Gastrocnemius medialis (tissue), 4 donors: ENCODE measurements around the gene SLC7A14. TPM values are rescaled to one million over a fixed set of nuclear protein-coding genes. Genes with fewer than 3 reads are reported as not detected.

Experiments used
- ATAC-seq, 2 donors: fragments of 150-250 bp; one replicate each; pipeline ENCODE4 v1.9.1; 2016
- DNase-seq, 2 donors: peaks; one replicate each; pipeline ENCODE4 v3.0.0-alpha.2; 2019
- H3K27ac ChIP-seq, 4 donors: fragments of 200-600 bp; sonication (generic); 1 replicate in 1 of 4; 2 replicates in 3 of 4; pipeline ENCODE4 v1.5.1; 2016 to 2018; ENCODE audit warnings: mild to moderate bottlenecking in 2 of 4, moderate library complexity in 1 of 4
- H3K27me3 ChIP-seq, 3 donors: fragments of 200-600 bp; sonication (generic) in 2 of 3; 1 replicate in 1 of 3; 2 replicates in 2 of 3; pipeline versions ENCODE4 v1.5.1 to v1.6.0; 2016 to 2019; ENCODE audit warnings: mild to moderate bottlenecking in 1 of 3, moderate library complexity in 1 of 3
- H3K36me3 ChIP-seq, 2 donors: fragments of 200-600 bp; sonication (generic) in 1 of 2; one replicate each; pipeline ENCODE4 v1.5.1; 2017 to 2018
- H3K4me1 ChIP-seq, 2 donors: fragments of 200-600 bp; sonication (generic) in 1 of 2; one replicate each; pipeline ENCODE4 v1.5.1; 2016 to 2017; ENCODE audit warnings: mild to moderate bottlenecking in 2 of 2
- H3K4me3 ChIP-seq, 4 donors: fragments of 200-600 bp; sonication (generic) in 3 of 4; 1 replicate in 1 of 4; 2 replicates in 3 of 4; pipeline ENCODE4 v1.5.1; 2016 to 2019; ENCODE audit warnings: mild to moderate bottlenecking in 2 of 4
- H3K9me3 ChIP-seq, 3 donors: fragments of 200-600 bp; sonication (generic) in 2 of 3; 1 replicate in 1 of 3; 2 replicates in 2 of 3; pipeline ENCODE4 v1.5.1; 2016 to 2019
- CTCF ChIP-seq, 5 experiments: fragments of 450-650 bp in 3 of 5; fragments of 200-600 bp in 2 of 5; sonication (generic) in 2 of 5; IDR thresholded peaks in 4 of 5; conservative IDR thresholded peaks in 1 of 5; 1 replicate in 4 of 5; 2 replicates in 1 of 5; pipeline ENCODE4 v1.5.1; 2016 to 2019; ENCODE audit warnings: antibody characterized with exemption in 5 of 5, mild to moderate bottlenecking in 3 of 5, moderate library complexity in 3 of 5
- POLR2A ChIP-seq, 2 donors: fragments of 450-650 bp; IDR thresholded peaks; one replicate each; pipeline ENCODE4 v1.6.1; 2017; ENCODE audit warnings: antibody characterized with exemption in 2 of 2, mild to moderate bottlenecking in 2 of 2, moderate library complexity in 2 of 2
- in situ Hi-C, 4 donors: fragments of 200-750 bp; cut with MboI; loops; one replicate each; pipeline versions ENCODE4 v1.15.0 to v1.8.0; 2017; ENCODE audit warnings: low sequenced_read_pairs in 4 of 4
- intact Hi-C: fragments of 100-400 bp; cut with DNase I; formaldehyde crosslinking; loops from one replicate; pipeline ENCODE4 v1.15.1; 2023; ENCODE audit warnings: low total_unique reads
- total RNA-seq, 4 donors: library from RNA; depleted of rRNA; stranded (reverse); fragments of >200 nt; gene quantifications; one replicate each; pipeline versions ENCODE4 v1.1.0 to v1.2.3, GENCODE V29; 2016

Gene SLC7A14
- total RNA-seq, 4 donors from 2014 or later, result 0.02 TPM; not detected in 3

- H3K9me3 ChIP-seq, result no peaks in the 10 kb centered on the region
- no peak for TF ChIP-seq POLR2A (IDR thresholded peaks at IDR 0.05)
- TF ChIP-seq CTCF (IDR thresholded peaks at IDR 0.05 in 4 of 5, conservative IDR thresholded peaks at IDR 0.05 in 1 of 5), result no peak
- no peaks in the 10 kb centered on the region for H3K27me3 ChIP-seq
- H3K27ac ChIP-seq, result no peak overlapping the region
- in situ Hi-C loops, result no loop called here
- ATAC-seq (no peak), DNase-seq (no peak)
- no peaks in the 10 kb centered on the region for H3K36me3 ChIP-seq
- no peak overlapping the region for H3K4me3 ChIP-seq
- intact Hi-C loops, result no loop called here
- H3K4me1 ChIP-seq, result no peaks in the 10 kb centered on the region
These were observed 68.5 kb downstream of the SLC7A14 start for GRCh38 chr3:170517242-170517945.

- no peaks in the 10 kb centered on the region for H3K27me3 ChIP-seq
- no peaks in the 10 kb centered on the region for H3K4me1 ChIP-seq
- intact Hi-C loops (no loop called here), in situ Hi-C loops (no loop called here)
- DNase-seq (no peak), ATAC-seq (no peak)
- H3K9me3 ChIP-seq, result no peaks in the 10 kb centered on the region
- H3K27ac ChIP-seq, result no peak overlapping the region
- H3K4me3 ChIP-seq, result no peak overlapping the region
- TF ChIP-seq POLR2A (IDR thresholded peaks at IDR 0.05) (no peak), CTCF (IDR thresholded peaks at IDR 0.05 in 4 of 5, conservative IDR thresholded peaks at IDR 0.05 in 1 of 5) (no peak)
- no peaks in the 10 kb centered on the region for H3K36me3 ChIP-seq
These were observed 72.2 kb downstream of the SLC7A14 start for GRCh38 chr3:170513642-170514041.

GRCh38 chr3:170511371-170511770 is 74.5 kb downstream of the SLC7A14 start:
- Histone ChIP-seq H3K4me3 (no peak overlapping the region), H3K4me1 (no peaks in the 10 kb centered on the region), H3K9me3 (no peaks in the 10 kb centered on the region), H3K27ac (no peak overlapping the region), H3K27me3 (no peaks in the 10 kb centered on the region), H3K36me3 (no peaks in the 10 kb centered on the region)
- intact Hi-C loops (no loop called here), in situ Hi-C loops (no loop called here)
- ATAC-seq, result no peak
- no peak for TF ChIP-seq POLR2A (IDR thresholded peaks at IDR 0.05)
- no peak for TF ChIP-seq CTCF (IDR thresholded peaks at IDR 0.05 in 4 of 5, conservative IDR thresholded peaks at IDR 0.05 in 1 of 5)
- DNase-seq, result no peak

GRCh38 chr3:170508839-170509238 is 77.0 kb downstream of the SLC7A14 start:
- no peaks in the 10 kb centered on the region for H3K27me3 ChIP-seq
- TF ChIP-seq POLR2A (IDR thresholded peaks at IDR 0.05) (no peak), CTCF (IDR thresholded peaks at IDR 0.05 in 4 of 5, conservative IDR thresholded peaks at IDR 0.05 in 1 of 5) (no peak)
- H3K36me3 ChIP-seq, result no peaks in the 10 kb centered on the region
- in situ Hi-C loops (no loop called here), intact Hi-C loops (no loop called here)
- ATAC-seq (no peak), DNase-seq (no peak)
- no peak overlapping the region for H3K27ac ChIP-seq
- H3K4me3 ChIP-seq, result no peak overlapping the region
- H3K4me1 ChIP-seq, result no peaks in the 10 kb centered on the region
- H3K9me3 ChIP-seq, result no peaks in the 10 kb centered on the region

- no peak for TF ChIP-seq POLR2A (IDR thresholded peaks at IDR 0.05)
- no peak for TF ChIP-seq CTCF (IDR thresholded peaks at IDR 0.05 in 4 of 5, conservative IDR thresholded peaks at IDR 0.05 in 1 of 5)
- Histone ChIP-seq H3K9me3 (no peaks in the 10 kb centered on the region), H3K36me3 (no peaks in the 10 kb centered on the region), H3K4me1 (no peaks in the 10 kb centered on the region), H3K27me3 (no peaks in the 10 kb centered on the region), H3K4me3 (no peak overlapping the region), H3K27ac (no peak overlapping the region)
- intact Hi-C loops (no loop called here), in situ Hi-C loops (no loop called here)
- DNase-seq, result no peak
- no peak for ATAC-seq
These were observed 77.6 kb downstream of the SLC7A14 start for GRCh38 chr3:170508291-170508690.
